HepG2 (cell line): ENCODE measurements around the gene ZSCAN21. TPM values are rescaled to one million over a fixed set of nuclear protein-coding genes. Genes with fewer than 3 reads are reported as not detected.
A peak's percentile ranks its signal among the peaks of the same experiment; 100 is the strongest.

Experiments used
- AKNA ChIP-seq: sonication (generic); formaldehyde crosslinking; IDR thresholded peaks from 2 replicates; pipeline ENCODE4 v1.4.0; 2020; ENCODE audit warnings: missing genetic modification reagents, borderline replicate concordance
- ARID5B ChIP-seq: IDR thresholded peaks from 2 replicates; pipeline ENCODE4 v1.4.0; 2020; ENCODE audit warnings: mild to moderate bottlenecking, missing genetic modification reagents
- HIVEP1 ChIP-seq: sonication (generic); formaldehyde crosslinking; IDR thresholded peaks from 2 replicates; pipeline ENCODE4 v1.4.0; 2020; ENCODE audit warnings: mild to moderate bottlenecking, missing genetic modification reagents
- HNRNPK ChIP-seq: fragments of 200-400 bp; formaldehyde crosslinking; IDR thresholded peaks from 2 replicates; pipeline ENCODE4 v1.6.1; 2018; ENCODE audit warnings: low read length, low read depth, moderate library complexity, mild to moderate bottlenecking; ENCODE audit not compliant: poor library complexity, severe bottlenecking
- RXRA ChIP-seq: sonication (generic); formaldehyde crosslinking; IDR thresholded peaks from 2 replicates; pipeline ENCODE4 v1.5.1; 2020; ENCODE audit warnings: missing genetic modification reagents
- TMF1 ChIP-seq: sonication (generic); formaldehyde crosslinking; IDR thresholded peaks from 2 replicates; pipeline ENCODE4 v1.8.1; 2022; ENCODE audit warnings: low read depth, missing genetic modification reagents
- TSC22D2 ChIP-seq: sonication (generic); formaldehyde crosslinking; IDR thresholded peaks from 2 replicates; pipeline ENCODE4 v1.5.1; 2020; ENCODE audit warnings: missing genetic modification reagents, mild to moderate bottlenecking, borderline replicate concordance
- ZFX ChIP-seq: sonication (generic); formaldehyde crosslinking; IDR thresholded peaks from 2 replicates; pipeline ENCODE4 v1.4.0; 2020; ENCODE audit warnings: mild to moderate bottlenecking, low read depth, missing genetic modification reagents, moderate library complexity
- ZHX2 ChIP-seq, 2 experiments: sonication (generic) in 1 of 2; formaldehyde crosslinking in 1 of 2; IDR thresholded peaks; 2 replicates each; pipeline versions ENCODE4 v1.6.1 to v1.9.0; 2014 to 2022; ENCODE audit warnings: antibody characterized with exemption in 1 of 2, borderline replicate concordance in 1 of 2, inconsistent platforms in 1 of 2, low read depth in 1 of 2, missing genetic modification reagents in 1 of 2
- ZNF230 ChIP-seq: sonication (generic); formaldehyde crosslinking; IDR thresholded peaks from 2 replicates; pipeline ENCODE4 v1.4.0; 2020; ENCODE audit warnings: mild to moderate bottlenecking, missing genetic modification reagents
- ZNF781 ChIP-seq: sonication (generic); formaldehyde crosslinking; IDR thresholded peaks from 2 replicates; pipeline ENCODE4 v1.5.1; 2020; ENCODE audit warnings: borderline replicate concordance, mild to moderate bottlenecking, missing genetic modification reagents; ENCODE audit errors: not compliant biosample characterization
- ZSCAN25 ChIP-seq: sonication (generic); formaldehyde crosslinking; IDR thresholded peaks from 2 replicates; pipeline ENCODE4 v1.8.0; 2022; ENCODE audit warnings: mild to moderate bottlenecking, missing genetic modification reagents
- polyA plus RNA-seq, 8 experiments: library from polyadenylated mRNA; depleted of rRNA in 3 of 8; stranded (reverse) in 7 of 8; unstranded in 1 of 8; fragments of >200 nt; fragmentation: Illumina TruSeq in 4 of 8; extraction: Trizol in 4 of 8; gene quantifications; 2 replicates each; pipeline versions ENCODE4 v1.2.1 to v1.2.3, GENCODE V29; 2011 to 2016; ENCODE audit warnings: low read depth in 4 of 8, missing spikeins in 1 of 8, mixed read lengths in 1 of 8; ENCODE audit not compliant: insufficient read depth in 1 of 8
- total RNA-seq, 5 experiments: library from RNA; depleted of rRNA; stranded (reverse); fragments of >200 nt; fragmentation: Illumina TruSeq; extraction: Trizol; gene quantifications; 2 replicates each; pipeline ENCODE4 v1.2.3, GENCODE V29; 2016; ENCODE audit warnings: low read depth in 1 of 5

Gene ZSCAN21
- total and polyA plus RNA-seq, 2 of the 13 experiments (the other 11 are each of a cell fraction or from before 2014, with no cell fraction given), result 7.0 to 10.0 TPM

GRCh38 chr7:100049441-100050291 is at the start of gene ZSCAN21 (continued):
- no peak for TF ChIP-seq TSC22D2 (CRISPR knock-in tag)
- TF ChIP-seq ZSCAN25 (CRISPR knock-in tag), result 0 out of 2 replicates have a peak, but pooled peaks have one; percentile 20
- TF ChIP-seq ZNF230 (CRISPR knock-in tag), result no peak
- TF ChIP-seq HIVEP1 (CRISPR knock-in tag), result no peak; the same call in 1 of the 2 replicates
- no peak for TF ChIP-seq HNRNPK
- peak; percentile 36 for TF ChIP-seq ARID5B (CRISPR knock-in tag)
- TF ChIP-seq ZNF781 (CRISPR knock-in tag), result no peak
- TF ChIP-seq AKNA (CRISPR knock-in tag), result no peak
- no peak for TF ChIP-seq TMF1 (CRISPR knock-in tag)
- peak; percentile 63 for TF ChIP-seq ZHX2 (IDR thresholded peaks at IDR 0.05; ENCODE audit: low read depth)
- TF ChIP-seq ZHX2 (CRISPR knock-in tag; IDR thresholded peaks at IDR 0.05; ENCODE audit: borderline replicate concordance), result no peak
- TF ChIP-seq RXRA, result no peak; the same call in 1 of the 2 replicates
- TF ChIP-seq ZFX (CRISPR knock-in tag), result peak; percentile 22; the same call in 1 of the 2 replicates
